Skeletal muscle satellite cell (primary cell): ENCODE data around the gene CDR2L.

Experiments
- H3K27me3 ChIP-seq: 2 replicates; pipeline ENCODE4 v1.7.0; 2013; ENCODE audit warnings: low read length; ENCODE audit not compliant: control insufficient read depth, insufficient read depth
- H3K36me3 ChIP-seq: 2 replicates; pipeline ENCODE4 v1.7.0; 2013; ENCODE audit warnings: mild to moderate bottlenecking, control low read depth, low read length; ENCODE audit not compliant: insufficient read depth
- H3K4me1 ChIP-seq: 2 replicates; pipeline ENCODE4 v1.7.0; 2013; ENCODE audit warnings: low read length; ENCODE audit not compliant: control insufficient read depth, insufficient read depth
- H3K4me2 ChIP-seq: 2 replicates; pipeline ENCODE4 v1.7.0; 2013; ENCODE audit warnings: mild to moderate bottlenecking, low read length
- H3K4me3 ChIP-seq: 2 replicates; pipeline ENCODE4 v1.7.0; 2013; ENCODE audit warnings: low read length
- H3K9ac ChIP-seq: 2 replicates; pipeline ENCODE4 v1.7.0; 2013; ENCODE audit warnings: mild to moderate bottlenecking, low read depth, low read length, moderate library complexity
- H3K9me3 ChIP-seq: replicated peaks from 2 replicates; pipeline ENCODE4 v1.7.0; 2013; ENCODE audit warnings: mild to moderate bottlenecking, control low read depth, low read length

CDR2L gene

GRCh38 chr17:75006653-75007052 is 19.2 kb downstream of the CDR2L start:
- H3K4me1 ChIP-seq = peaks cover 6% of the 10 kb centered on the region
- peaks cover 33% of the 10 kb centered on the region for H3K36me3 ChIP-seq
- no peaks in the 10 kb centered on the region for H3K9me3 ChIP-seq
- H3K4me2 ChIP-seq = no peak overlapping the region
- no peak overlapping the region for H3K4me3 ChIP-seq
- no peaks in the 10 kb centered on the region for H3K27me3 ChIP-seq
- H3K9ac ChIP-seq = no peak overlapping the region

- H3K9ac ChIP-seq = no peak overlapping the region
- H3K4me3 ChIP-seq = no peak overlapping the region
- no peaks in the 10 kb centered on the region for H3K9me3 ChIP-seq
- peaks cover 23% of the 10 kb centered on the region for H3K36me3 ChIP-seq
- no peak overlapping the region for H3K4me2 ChIP-seq
- H3K4me1 ChIP-seq = peaks cover 14% of the 10 kb centered on the region
- no peaks in the 10 kb centered on the region for H3K27me3 ChIP-seq
These were observed 20.9 kb downstream of the CDR2L start for GRCh38 chr17:75008373-75008772.

GRCh38 chr17:75009139-75009724 is 21.8 kb downstream of the CDR2L start:
- Histone ChIP-seq H3K36me3 (peaks cover 16% of the 10 kb centered on the region), H3K4me2 (no peak overlapping the region), H3K9me3 (no peaks in the 10 kb centered on the region), H3K4me3 (no peak overlapping the region), H3K9ac (no peak overlapping the region), H3K27me3 (no peaks in the 10 kb centered on the region), H3K4me1 (peaks cover 20% of the 10 kb centered on the region)

- H3K9me3 ChIP-seq = no peaks in the 10 kb centered on the region
- H3K36me3 ChIP-seq = peaks cover 3% of the 10 kb centered on the region
- H3K4me1 ChIP-seq = peaks cover 20% of the 10 kb centered on the region
- no peak overlapping the region for H3K9ac ChIP-seq
- H3K4me3 ChIP-seq = no peak overlapping the region
- no peaks in the 10 kb centered on the region for H3K27me3 ChIP-seq
- no peak overlapping the region for H3K4me2 ChIP-seq
These were observed 23.4 kb downstream of the CDR2L start for GRCh38 chr17:75010683-75011400.

GRCh38 chr17:75011401-75012095 is 24.1 kb downstream of the CDR2L start:
- H3K4me2 ChIP-seq = peak overlapping the region; percentile 85

GRCh38 chr17:75012096-75012345 is 24.6 kb downstream of the CDR2L start:
- Histone ChIP-seq H3K36me3 (no peaks in the 10 kb centered on the region), H3K9ac (peak overlapping the region; percentile 88), H3K4me1 (peaks cover 20% of the 10 kb centered on the region), H3K27me3 (no peaks in the 10 kb centered on the region), H3K9me3 (no peaks in the 10 kb centered on the region), H3K4me2 (peak overlapping the region; percentile 85), H3K4me3 (peak overlapping the region; percentile 82)

More at GRCh38 chr17:75011401-75012095, 24.1 kb downstream of the CDR2L start:
- peak overlapping the region; percentile 88 for H3K9ac ChIP-seq
- no peaks in the 10 kb centered on the region for H3K27me3 ChIP-seq
- peaks cover under 1% of the 10 kb centered on the region for H3K36me3 ChIP-seq
- peaks cover 20% of the 10 kb centered on the region for H3K4me1 ChIP-seq
- peak overlapping the region; percentile 82 for H3K4me3 ChIP-seq
- no peaks in the 10 kb centered on the region for H3K9me3 ChIP-seq

- H3K4me1 ChIP-seq = peaks cover 20% of the 10 kb centered on the region
- no peaks in the 10 kb centered on the region for H3K27me3 ChIP-seq
- peak within 1 kb of the TSS; percentile 85 for H3K4me2 ChIP-seq
- H3K4me3 ChIP-seq = peak within 1 kb of the TSS; percentile 82
- peak within 1 kb of the TSS; percentile 88 for H3K9ac ChIP-seq
- no peaks in the 10 kb centered on the region for H3K36me3 ChIP-seq
- H3K9me3 ChIP-seq = no peaks in the 10 kb centered on the region
These were observed 25.1 kb downstream of the CDR2L start, which contains the start of gene MRPL58 for GRCh38 chr17:75012346-75013091. TSS of gene MRPL58 (plus strand) at chr17:75012670. CDS start at chr17:75012687, 17 bp downstream.

- Histone ChIP-seq H3K4me3 (peak overlapping the region; percentile 82), H3K27me3 (no peaks in the 10 kb centered on the region), H3K36me3 (no peaks in the 10 kb centered on the region), H3K4me1 (peaks cover 20% of the 10 kb centered on the region), H3K4me2 (peak overlapping the region; percentile 85), H3K9ac (peak overlapping the region; percentile 88), H3K9me3 (no peaks in the 10 kb centered on the region)
These were observed 25.7 kb downstream of the CDR2L start for GRCh38 chr17:75013092-75013559.

GRCh38 chr17:75019146-75019545 is 31.7 kb downstream of the CDR2L start:
- H3K4me3 ChIP-seq = no peak overlapping the region
- peaks cover 32% of the 10 kb centered on the region for H3K36me3 ChIP-seq
- no peaks in the 10 kb centered on the region for H3K4me1 ChIP-seq
- no peak overlapping the region for H3K4me2 ChIP-seq
- no peaks in the 10 kb centered on the region for H3K27me3 ChIP-seq
- H3K9ac ChIP-seq = no peak overlapping the region
- no peaks in the 10 kb centered on the region for H3K9me3 ChIP-seq

GRCh38 chr17:75019710-75020109 is 32.3 kb downstream of the CDR2L start:
- H3K9me3 ChIP-seq = no peaks in the 10 kb centered on the region
- peaks cover 32% of the 10 kb centered on the region for H3K36me3 ChIP-seq
- H3K4me3 ChIP-seq = no peak overlapping the region
- no peak overlapping the region for H3K4me2 ChIP-seq
- no peaks in the 10 kb centered on the region for H3K27me3 ChIP-seq
- H3K4me1 ChIP-seq = no peaks in the 10 kb centered on the region
- no peak overlapping the region for H3K9ac ChIP-seq
